H9 (cell line): Measurements from ENCODE around the gene P3R3URF. TPM values are rescaled to one million over a fixed set of nuclear protein-coding genes. Genes with fewer than 3 reads are reported as not detected.

ENCODE experiments used
- DNase-seq: peaks from one replicate; pipeline ENCODE4 v3.0.0-alpha.2; 2017
- H2AFZ ChIP-seq: one replicate; pipeline ENCODE4 v1.6.1; 2013; ENCODE audit warnings: mild to moderate bottlenecking, low read length, control low read depth, moderate library complexity
- H2AK5ac ChIP-seq: 2 replicates; pipeline ENCODE4 v1.6.1; 2013; ENCODE audit warnings: low read length, control low read depth, mixed read lengths; ENCODE audit not compliant: insufficient read length
- H2BK120ac ChIP-seq: one replicate; pipeline ENCODE4 v1.6.1; 2013; ENCODE audit warnings: low read depth, mild to moderate bottlenecking, low read length, control low read depth, inconsistent platforms; ENCODE audit not compliant: poor library complexity, severe bottlenecking
- H2BK12ac ChIP-seq: 2 replicates; pipeline ENCODE4 v1.6.1; 2013; ENCODE audit warnings: low read length, control low read depth, mixed read lengths, low read depth; ENCODE audit not compliant: insufficient read length
- H2BK15ac ChIP-seq: 2 replicates; pipeline ENCODE4 v1.6.1; 2013; ENCODE audit warnings: low read depth, low read length, control low read depth
- H2BK20ac ChIP-seq: one replicate; pipeline ENCODE4 v1.6.1; 2013; ENCODE audit warnings: low read depth, mild to moderate bottlenecking, low read length, control low read depth, inconsistent platforms; ENCODE audit not compliant: poor library complexity, severe bottlenecking
- H2BK5ac ChIP-seq: 2 replicates; pipeline ENCODE4 v1.6.1; 2013; ENCODE audit warnings: low read length, control low read depth, mixed read lengths; ENCODE audit not compliant: insufficient read length
- H3K14ac ChIP-seq: 2 replicates; pipeline ENCODE4 v1.6.1; 2013; ENCODE audit warnings: low read length, control low read depth; ENCODE audit not compliant: insufficient read depth
- H3K18ac ChIP-seq: 2 replicates; pipeline ENCODE4 v1.6.1; 2013; ENCODE audit warnings: low read depth, mild to moderate bottlenecking, mixed read lengths, low read length, control low read depth; ENCODE audit not compliant: insufficient read length
- H3K23ac ChIP-seq: 2 replicates; pipeline ENCODE4 v1.6.1; 2013; ENCODE audit warnings: low read length, control low read depth, mixed read lengths, low read depth; ENCODE audit not compliant: insufficient read length
- H3K23me2 ChIP-seq: 2 replicates; pipeline ENCODE4 v1.6.1; 2013; ENCODE audit warnings: low read depth, mild to moderate bottlenecking, mixed read lengths, low read length, control low read depth; ENCODE audit not compliant: insufficient read length, poor library complexity, severe bottlenecking
- H3K27ac ChIP-seq: 2 replicates; pipeline ENCODE4 v1.5.1; 2013; ENCODE audit warnings: low read length, control low read depth, mixed read lengths, low read depth; ENCODE audit not compliant: insufficient read length
- H3K27me3 ChIP-seq: 2 replicates; pipeline ENCODE4 v1.6.1; 2013; ENCODE audit warnings: low read length, control low read depth, inconsistent platforms; ENCODE audit not compliant: insufficient read depth
- H3K4ac ChIP-seq: 2 replicates; pipeline ENCODE4 v1.6.1; 2013; ENCODE audit warnings: low read depth, mild to moderate bottlenecking, control low read depth, inconsistent platforms, low read length, moderate library complexity
- H3K4me1 ChIP-seq: 2 replicates; pipeline ENCODE4 v1.6.1; 2013; ENCODE audit warnings: low read length, control low read depth, inconsistent platforms; ENCODE audit not compliant: insufficient read depth
- H3K4me2 ChIP-seq: 2 replicates; pipeline ENCODE4 v1.6.1; 2013; ENCODE audit warnings: low read length, control low read depth, mixed read lengths; ENCODE audit not compliant: insufficient read length, insufficient read depth
- H3K56ac ChIP-seq: 2 replicates; pipeline ENCODE4 v1.6.1; 2013; ENCODE audit warnings: low read depth, mild to moderate bottlenecking, mixed read lengths, low read length, control low read depth; ENCODE audit not compliant: insufficient read length
- H3K79me1 ChIP-seq: 2 replicates; pipeline ENCODE4 v1.6.1; 2013; ENCODE audit warnings: low read depth, mild to moderate bottlenecking, moderate library complexity, low read length, control low read depth, inconsistent platforms; ENCODE audit not compliant: insufficient read depth, poor library complexity, severe bottlenecking
- H3K79me2 ChIP-seq: 2 replicates; pipeline ENCODE4 v1.6.1; 2013; ENCODE audit warnings: low read length, control low read depth, inconsistent platforms; ENCODE audit not compliant: insufficient read depth
- H3K9ac ChIP-seq: 2 replicates; pipeline ENCODE4 v1.6.1; 2013; ENCODE audit warnings: low read length, control low read depth, mixed read lengths; ENCODE audit not compliant: insufficient read length; ENCODE audit errors: extremely low read depth
- H3K9me3 ChIP-seq: one replicate; pipeline ENCODE4 v1.6.1; 2013; ENCODE audit warnings: low read depth, low read length, inconsistent platforms; ENCODE audit not compliant: control insufficient read depth
- H3T11ph ChIP-seq: one replicate; pipeline ENCODE4 v1.6.1; 2013; ENCODE audit warnings: mild to moderate bottlenecking, low read length, control low read depth, inconsistent platforms
- H4K20me1 ChIP-seq: one replicate; pipeline ENCODE4 v1.6.1; 2013; ENCODE audit not compliant: control insufficient read depth, insufficient read length, insufficient read depth
- H4K5ac ChIP-seq: 2 replicates; pipeline ENCODE4 v1.6.1; 2013; ENCODE audit warnings: low read depth, mild to moderate bottlenecking, mixed read lengths, low read length, control low read depth; ENCODE audit not compliant: insufficient read length
- H4K8ac ChIP-seq: replicated peaks from 2 replicates; pipeline ENCODE4 v1.6.1; 2013; ENCODE audit warnings: low read length, control low read depth, mixed read lengths, low read depth; ENCODE audit not compliant: insufficient read length
- H4K91ac ChIP-seq: 2 replicates; pipeline ENCODE4 v1.6.1; 2013; ENCODE audit warnings: low read depth, mild to moderate bottlenecking, moderate library complexity, mixed read lengths, low read length, control low read depth; ENCODE audit not compliant: insufficient read length
- H3K27ac Mint-ChIP-seq, 3 experiments: 2 replicates in 2 of 3; 3 replicates in 1 of 3; pipeline ENCODE4 v1.8.0; 2020 to 2021; ENCODE audit warnings: mixed read lengths in 3 of 3, mild to moderate bottlenecking in 1 of 3, moderate library complexity in 1 of 3
- H3K27me3 Mint-ChIP-seq: 2 replicates; pipeline ENCODE4 v1.8.0; 2021; ENCODE audit warnings: low read depth, mild to moderate bottlenecking, moderate library complexity, mixed read lengths
- H3K36me3 Mint-ChIP-seq, 3 experiments: 2 replicates in 2 of 3; 3 replicates in 1 of 3; pipeline ENCODE4 v1.8.0; 2020 to 2021; ENCODE audit warnings: low read depth in 3 of 3, mixed read lengths in 3 of 3; ENCODE audit not compliant: insufficient read depth in 1 of 3
- H3K4me1 Mint-ChIP-seq, 2 experiments: 2 replicates each; pipeline ENCODE4 v1.8.0; 2020; ENCODE audit warnings: mixed read lengths in 2 of 2
- H3K4me3 Mint-ChIP-seq, 2 experiments: 2 replicates in 1 of 2; 3 replicates in 1 of 2; pipeline ENCODE4 v1.8.0; 2020 to 2021; ENCODE audit warnings: mild to moderate bottlenecking in 2 of 2, mixed read lengths in 2 of 2, moderate library complexity in 1 of 2
- H3K9me3 Mint-ChIP-seq, 2 experiments: 2 replicates in 1 of 2; 3 replicates in 1 of 2; pipeline ENCODE4 v1.8.0; 2020; ENCODE audit warnings: mild to moderate bottlenecking in 2 of 2, mixed read lengths in 2 of 2, moderate library complexity in 1 of 2
- CTCF ChIP-seq: fragments of 200-600 bp; sonication (generic); conservative IDR thresholded peaks from 3 replicates; pipeline ENCODE4 v1.8.0; 2021; ENCODE audit warnings: antibody characterized with exemption, mild to moderate bottlenecking
- WGBS: extraction: QIAGEN DNeasy Blood & Tissue Kit; methylation state at CpG from one replicate; pipeline ENCODE4 v1.1.7; 2013; ENCODE audit warnings: missing lambda C conversion rate, low lambda C conversion rate, mixed read lengths; ENCODE audit not compliant: insufficient read length; ENCODE audit errors: extremely low coverage; 5-methylcytosine and 5-hydroxymethylcytosine counted together
- total RNA-seq: library from RNA; stranded (reverse); gene quantifications from 2 replicates; pipeline ENCODE4 v1.2.1, GENCODE V29; 2021

P3R3URF gene
- total RNA-seq, 1 experiment from 2014 or later: not detected

GRCh38 chr1:46197964-46198811, 21.9 kb upstream of the P3R3URF start, which contains the start of gene POMGNT1:
Gene POMGNT1 (minus strand): TSS chr1:46198434. CDS start chr1:46197821, 613 bp downstream.
- no peak within 1 kb of the TSS for H4K91ac ChIP-seq
- H2AK5ac ChIP-seq: no peak within 1 kb of the TSS
- Mint-ChIP-seq H3K27me3 (no peaks in the 10 kb centered on the region; the same call in 1 of the 2 replicates), H3K4me3 (peak within 1 kb of the TSS; percentile 81 to 89), H3K4me1 (peaks cover 12 to 25% of the 10 kb centered on the region in 2 experiments), H3K27ac (peak within 1 kb of the TSS; percentile 47 to 85 (median 82); a peak in 5 of 7 replicates), H3K9me3 (no peaks in the 10 kb centered on the region), H3K36me3 (peaks cover 0 to 17% (median 14%) of the 10 kb centered on the region in 3 experiments; a peak in 5 of 7 replicates)
- H3K4ac ChIP-seq: no peak within 1 kb of the TSS
- H3K9me3 ChIP-seq: no peaks in the 10 kb centered on the region
- no CpG with 5 or more reads among the region's 67 CpGs for WGBS
- H3K4me2 ChIP-seq: peak within 1 kb of the TSS; percentile 72
- no peak within 1 kb of the TSS for H4K8ac ChIP-seq
- H3K4me1 ChIP-seq: no peaks in the 10 kb centered on the region
- no peaks in the 10 kb centered on the region for H3K79me2 ChIP-seq
- peak within 1 kb of the TSS; percentile 74 for H3K14ac ChIP-seq
- H2AFZ ChIP-seq: no peak within 1 kb of the TSS
- H3K27ac ChIP-seq: no peak within 1 kb of the TSS
- H3K27me3 ChIP-seq: no peaks in the 10 kb centered on the region
- no peaks in the 10 kb centered on the region for H3K79me1 ChIP-seq
- H2BK120ac ChIP-seq: no peak within 1 kb of the TSS
- H3K56ac ChIP-seq: no peak within 1 kb of the TSS
- no peak within 1 kb of the TSS for H2BK20ac ChIP-seq
- no peak within 1 kb of the TSS for H2BK12ac ChIP-seq
- peak; percentile 30; the same call in 2 of the 3 replicates for TF ChIP-seq CTCF
- H4K20me1 ChIP-seq: no peaks in the 10 kb centered on the region
- H4K5ac ChIP-seq: no peak within 1 kb of the TSS
- peak; percentile 68 for DNase-seq
- peak within 1 kb of the TSS; percentile 45 for H3K18ac ChIP-seq
- H3K9ac ChIP-seq: peak within 1 kb of the TSS; percentile 30
- H3K23ac ChIP-seq: no peak within 1 kb of the TSS
- no peak within 1 kb of the TSS for H3T11ph ChIP-seq
- H3K23me2 ChIP-seq: peaks cover 13% of the 10 kb centered on the region
- no peak within 1 kb of the TSS for H2BK5ac ChIP-seq
- no peak within 1 kb of the TSS for H2BK15ac ChIP-seq
